Loucy (cell line): ENCODE data around the gene JTB.
A peak's percentile ranks its signal among the peaks of the same experiment; 100 is the strongest.

Experiments used
- H2AFZ ChIP-seq: fragments of 200-600 bp; sonication (generic); 2 replicates; pipeline ENCODE4 v1.6.0; 2016; ENCODE audit warnings: antibody characterized with exemption, mild to moderate bottlenecking, low read length, moderate library complexity
- H3F3A ChIP-seq: fragments of 200-600 bp; 2 replicates; pipeline ENCODE4 v1.6.0; 2016; ENCODE audit warnings: antibody characterized with exemption, low read depth, mild to moderate bottlenecking
- H3K27me3 ChIP-seq: fragments of 200-600 bp; sonication (generic); 2 replicates; pipeline ENCODE4 v1.6.1; 2014; ENCODE audit warnings: low read length, mild to moderate bottlenecking; ENCODE audit not compliant: insufficient read depth, poor library complexity, severe bottlenecking
- H3K36me3 ChIP-seq: fragments of 200-600 bp; sonication (generic); 2 replicates; pipeline ENCODE4 v1.6.1; 2016; ENCODE audit warnings: low read length; ENCODE audit not compliant: insufficient read depth
- H3K4me1 ChIP-seq: fragments of 200-600 bp; sonication (generic); 2 replicates; pipeline ENCODE4 v1.5.1; 2014; ENCODE audit warnings: low read length, mild to moderate bottlenecking; ENCODE audit not compliant: insufficient read depth, poor library complexity, severe bottlenecking
- H3K4me2 ChIP-seq: fragments of 200-600 bp; sonication (generic); 2 replicates; pipeline ENCODE4 v1.6.0; 2014; ENCODE audit warnings: antibody characterized with exemption, low read length, low read depth, mild to moderate bottlenecking; ENCODE audit not compliant: poor library complexity, severe bottlenecking
- H3K4me3 ChIP-seq: fragments of 200-600 bp; sonication (generic); 2 replicates; pipeline ENCODE4 v1.5.1; 2014; ENCODE audit warnings: low read length, mild to moderate bottlenecking, mixed read lengths; ENCODE audit not compliant: poor library complexity, severe bottlenecking
- H3K79me2 ChIP-seq: fragments of 200-600 bp; sonication (generic); 2 replicates; pipeline ENCODE4 v1.6.1; 2014; ENCODE audit warnings: low read length; ENCODE audit not compliant: insufficient read depth
- H3K9ac ChIP-seq: fragments of 200-600 bp; sonication (generic); 2 replicates; pipeline ENCODE4 v1.6.0; 2014; ENCODE audit warnings: mild to moderate bottlenecking, low read depth, low read length, moderate library complexity; ENCODE audit not compliant: poor library complexity, severe bottlenecking
- H3K9me2 ChIP-seq: fragments of 200-600 bp; sonication (generic); replicated peaks from 2 replicates; pipeline ENCODE4 v1.6.1; 2016; ENCODE audit warnings: low read depth, low read length, mixed read lengths
- H3K9me3 ChIP-seq: fragments of 200-600 bp; sonication (generic); 2 replicates; pipeline ENCODE4 v1.6.1; 2014; ENCODE audit warnings: mild to moderate bottlenecking, antibody characterized with exemption, low read length, low read depth; ENCODE audit not compliant: insufficient read depth
- H4K20me1 ChIP-seq: fragments of 200-600 bp; sonication (generic); 2 replicates; pipeline ENCODE4 v1.6.0; 2014; ENCODE audit warnings: antibody characterized with exemption, low read length, mild to moderate bottlenecking; ENCODE audit not compliant: insufficient read depth, poor library complexity, severe bottlenecking
- EZH2phosphoT487 ChIP-seq: fragments of 200-600 bp; IDR thresholded peaks from 2 replicates; pipeline ENCODE4 v1.6.1; 2018; ENCODE audit warnings: antibody characterized with exemption, mild to moderate bottlenecking, moderate library complexity, borderline replicate concordance
- TF ChIP-seq, protein P1 (sequence below): fragments of 200-600 bp; sonication (generic); conservative IDR thresholded peaks from 2 replicates; pipeline ENCODE4 v1.5.1; 2014; ENCODE audit warnings: mild to moderate bottlenecking, antibody characterized with exemption, low read length

JTB gene

DNA sequence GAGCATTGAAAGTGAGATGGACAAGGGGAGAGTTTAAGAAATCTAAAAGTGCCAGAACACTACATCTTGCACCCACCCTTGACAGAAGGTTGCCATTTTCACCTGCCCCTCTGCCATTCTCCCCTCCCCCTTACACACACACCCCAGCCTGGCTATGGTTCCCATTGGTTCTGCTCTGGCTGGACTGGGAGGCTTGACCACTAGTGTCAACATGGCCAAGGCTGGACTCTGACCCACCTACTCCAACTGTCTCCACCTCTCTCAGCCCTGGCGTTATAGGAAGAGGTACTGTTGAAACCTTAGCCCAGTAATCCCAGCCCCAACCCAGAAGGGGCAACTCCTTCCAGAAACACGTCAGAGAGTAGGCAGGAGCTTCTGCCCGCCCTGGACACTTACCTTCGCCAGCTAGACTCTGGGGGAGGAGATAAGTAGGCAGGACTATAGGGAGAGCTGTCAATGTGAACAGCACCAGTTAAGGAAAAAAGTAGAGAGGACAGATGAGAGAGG lies 23.6 kb downstream of the JTB start:
- H3K36me3 ChIP-seq, result peaks cover 36% of the 10 kb centered on the region; the same call in 1 of the 2 replicates
- no peaks in the 10 kb centered on the region for H3K9me3 ChIP-seq
- peaks cover 40% of the 10 kb centered on the region for H4K20me1 ChIP-seq
- peaks cover 59% of the 10 kb centered on the region for H3K79me2 ChIP-seq
- peaks cover 41% of the 10 kb centered on the region for H3K4me1 ChIP-seq
- no peak overlapping the region for H3K4me3 ChIP-seq
- H2AFZ ChIP-seq, result no peak overlapping the region
- peak overlapping the region; percentile 46 for H3K4me2 ChIP-seq
- H3K9me2 ChIP-seq, result no peaks in the 10 kb centered on the region
- H3F3A ChIP-seq, result no peaks in the 10 kb centered on the region
- no peak overlapping the region for H3K9ac ChIP-seq
- H3K27me3 ChIP-seq, result no peaks in the 10 kb centered on the region
- TF ChIP-seq, protein P1, sequence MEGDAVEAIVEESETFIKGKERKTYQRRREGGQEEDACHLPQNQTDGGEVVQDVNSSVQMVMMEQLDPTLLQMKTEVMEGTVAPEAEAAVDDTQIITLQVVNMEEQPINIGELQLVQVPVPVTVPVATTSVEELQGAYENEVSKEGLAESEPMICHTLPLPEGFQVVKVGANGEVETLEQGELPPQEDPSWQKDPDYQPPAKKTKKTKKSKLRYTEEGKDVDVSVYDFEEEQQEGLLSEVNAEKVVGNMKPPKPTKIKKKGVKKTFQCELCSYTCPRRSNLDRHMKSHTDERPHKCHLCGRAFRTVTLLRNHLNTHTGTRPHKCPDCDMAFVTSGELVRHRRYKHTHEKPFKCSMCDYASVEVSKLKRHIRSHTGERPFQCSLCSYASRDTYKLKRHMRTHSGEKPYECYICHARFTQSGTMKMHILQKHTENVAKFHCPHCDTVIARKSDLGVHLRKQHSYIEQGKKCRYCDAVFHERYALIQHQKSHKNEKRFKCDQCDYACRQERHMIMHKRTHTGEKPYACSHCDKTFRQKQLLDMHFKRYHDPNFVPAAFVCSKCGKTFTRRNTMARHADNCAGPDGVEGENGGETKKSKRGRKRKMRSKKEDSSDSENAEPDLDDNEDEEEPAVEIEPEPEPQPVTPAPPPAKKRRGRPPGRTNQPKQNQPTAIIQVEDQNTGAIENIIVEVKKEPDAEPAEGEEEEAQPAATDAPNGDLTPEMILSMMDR, result no peak
- no peak for TF ChIP-seq EZH2phosphoT487

DNA sequence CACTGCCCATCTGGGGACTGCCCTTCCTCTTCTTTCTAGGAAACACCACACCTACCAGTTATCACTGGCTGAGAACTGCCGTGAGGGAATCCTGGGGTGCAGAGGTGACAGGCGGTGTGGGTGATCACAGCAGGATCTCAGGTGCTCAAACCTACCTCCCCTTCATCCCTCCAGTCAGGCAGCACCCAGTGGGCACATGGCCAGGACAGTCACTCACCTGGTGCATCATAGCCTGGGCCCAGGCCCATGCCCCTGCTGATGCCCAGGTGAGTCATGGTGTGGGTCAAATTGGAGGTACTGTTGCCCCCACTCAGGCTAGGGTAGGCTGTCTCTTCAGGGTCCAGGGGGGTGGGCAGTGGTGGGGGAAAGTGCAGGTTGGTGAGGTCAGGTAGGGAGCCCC lies 25.7 kb downstream of the JTB start:
- Histone ChIP-seq H3K4me3 (no peak overlapping the region), H3K36me3 (peaks cover 53% of the 10 kb centered on the region; the same call in 1 of the 2 replicates), H3K9ac (no peak overlapping the region), H4K20me1 (peaks cover 32% of the 10 kb centered on the region), H3F3A (no peaks in the 10 kb centered on the region), H3K9me3 (no peaks in the 10 kb centered on the region), H3K4me1 (peaks cover 32% of the 10 kb centered on the region), H3K9me2 (no peaks in the 10 kb centered on the region), H3K27me3 (no peaks in the 10 kb centered on the region), H2AFZ (no peak overlapping the region), H3K4me2 (no peak overlapping the region), H3K79me2 (peaks cover 47% of the 10 kb centered on the region)
- TF ChIP-seq, protein P1, result no peak
- TF ChIP-seq EZH2phosphoT487, result no peak

DNA sequence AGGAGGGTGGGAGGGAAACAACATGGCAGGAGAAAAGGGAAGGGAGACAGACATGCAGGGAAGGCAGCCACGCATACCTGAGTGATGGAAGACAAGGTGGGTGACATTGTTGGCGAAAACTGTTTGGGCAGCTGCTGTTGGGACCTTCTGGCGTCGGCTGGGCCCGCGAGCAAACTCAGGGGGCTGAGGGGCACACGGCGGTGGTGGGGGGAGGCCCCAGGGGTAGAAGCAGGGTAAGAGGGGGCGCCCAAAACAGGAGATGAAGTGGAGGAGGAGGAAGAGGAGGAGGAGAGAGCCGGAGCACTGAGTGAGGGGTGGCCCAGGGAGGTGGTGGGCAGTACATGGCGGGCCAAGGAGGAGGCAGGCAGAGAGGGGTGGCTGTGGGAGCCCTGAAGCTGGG lies 26.3 kb downstream of the JTB start:
- H3K36me3 ChIP-seq, result peaks cover 53% of the 10 kb centered on the region; the same call in 1 of the 2 replicates
- H3K9ac ChIP-seq, result no peak overlapping the region
- H3K4me1 ChIP-seq, result peaks cover 27% of the 10 kb centered on the region
- no peak overlapping the region for H3K4me3 ChIP-seq
- H2AFZ ChIP-seq, result no peak overlapping the region
- no peaks in the 10 kb centered on the region for H3K9me3 ChIP-seq
- peaks cover 41% of the 10 kb centered on the region for H3K79me2 ChIP-seq
- no peaks in the 10 kb centered on the region for H3F3A ChIP-seq
- H3K4me2 ChIP-seq, result no peak overlapping the region
- H3K9me2 ChIP-seq, result no peaks in the 10 kb centered on the region
- peaks cover 28% of the 10 kb centered on the region for H4K20me1 ChIP-seq
- no peaks in the 10 kb centered on the region for H3K27me3 ChIP-seq
- TF ChIP-seq, protein P1, result no peak
- no peak for TF ChIP-seq EZH2phosphoT487
